BJ (cell line): Measurements from ENCODE around the gene MAP3K4. TPM values are rescaled to one million over a fixed set of nuclear protein-coding genes. Genes with fewer than 3 reads are reported as not detected.

Source experiments
- CTCF ChIA-PET: fragments of 350-600 bp; formaldehyde crosslinking; extraction: SDS; loops from one replicate; lab custom pipeline; 2021; ENCODE audit warnings: antibody characterized with exemption, inconsistent platforms; lab: Yijun Ruan, JAX
- POLR2A ChIA-PET: fragments of 300-600 bp; sonication (Branson Sonifier 250); formaldehyde crosslinking; extraction: SDS; loops from one replicate; lab custom pipeline; 2021; ENCODE audit warnings: antibody characterized with exemption; lab: Charles Lee
- DNase-seq: peaks from one replicate; pipeline ENCODE4 v3.0.0-alpha.2; 2011; ENCODE audit warnings: low read depth
- H3K27me3 ChIP-seq: 2 replicates; pipeline ENCODE4 v1.6.0; 2011; ENCODE audit warnings: low read length; ENCODE audit not compliant: control insufficient read depth, insufficient read depth
- H3K36me3 ChIP-seq: 2 replicates; pipeline ENCODE4 v1.5.1; 2011; ENCODE audit warnings: low read length; ENCODE audit not compliant: control insufficient read depth, insufficient read depth
- H3K4me3 ChIP-seq: 2 replicates; pipeline ENCODE4 v1.5.1; 2011; ENCODE audit warnings: low read depth, mild to moderate bottlenecking, control low read depth, low read length
- CTCF ChIP-seq: IDR thresholded peaks from 2 replicates; pipeline ENCODE4 v1.5.1; 2011; ENCODE audit warnings: low read depth, mild to moderate bottlenecking, control low read depth, inconsistent platforms, low read length, moderate library complexity; ENCODE audit not compliant: insufficient read depth
- polyA plus RNA-seq: library from polyadenylated mRNA; depleted of rRNA; stranded (reverse); fragments of >200 nt; gene quantifications from 2 replicates; pipeline ENCODE4 v1.2.3, GENCODE V29; 2011

MAP3K4 gene
- polyA plus RNA-seq, 1 experiment = 5.3 TPM

- POLR2A ChIA-PET = no interaction called here
These were observed 31.7 kb downstream of the MAP3K4 start for GRCh38 chr6:161023316-161023715.

GRCh38 chr6:161024364-161024920, 32.9 kb downstream of the MAP3K4 start:
- no peak for TF ChIP-seq CTCF
- Histone ChIP-seq H3K4me3 (no peak overlapping the region), H3K27me3 (no peaks in the 10 kb centered on the region; the same call in 1 of the 2 replicates), H3K36me3 (no peaks in the 10 kb centered on the region)
- ChIA-PET POLR2A (no interaction called here), CTCF (no interaction called here)
- no peak for DNase-seq

More at GRCh38 chr6:161023316-161023715, 31.7 kb downstream of the MAP3K4 start:
- no peak overlapping the region for H3K4me3 ChIP-seq
- TF ChIP-seq CTCF = no peak
- no peaks in the 10 kb centered on the region for H3K36me3 ChIP-seq
- no peaks in the 10 kb centered on the region; the same call in 1 of the 2 replicates for H3K27me3 ChIP-seq
- no peak for DNase-seq
- CTCF ChIA-PET = no interaction called here

GRCh38 chr6:161027385-161027784, 35.8 kb downstream of the MAP3K4 start:
- DNase-seq = no peak
- ChIA-PET CTCF (interaction anchor here (0.5 kb wide), 1 partner anchor 11 kb away, joined by 4 read pairs; no protein-coding TSS in a partner anchor), POLR2A (no interaction called here)
- H3K36me3 ChIP-seq = no peaks in the 10 kb centered on the region
- no peak for TF ChIP-seq CTCF
- no peak overlapping the region for H3K4me3 ChIP-seq
- no peaks in the 10 kb centered on the region; the same call in 1 of the 2 replicates for H3K27me3 ChIP-seq

GRCh38 chr6:161029195-161029809, 37.7 kb downstream of the MAP3K4 start:
- DNase-seq = peak; percentile 94
- no peaks in the 10 kb centered on the region for H3K36me3 ChIP-seq
- no peaks in the 10 kb centered on the region; the same call in 1 of the 2 replicates for H3K27me3 ChIP-seq
- H3K4me3 ChIP-seq = no peak overlapping the region
- ChIA-PET POLR2A (interaction anchor here (0.7 kb wide), 2 partner anchors 32 to 98 kb away, joined by 4 to 5 read pairs; no protein-coding TSS in a partner anchor), CTCF (interaction anchor here (1.0 to 1.8 kb wide), 4 partner anchors 9 to 341 kb away, joined by 3 to 5 read pairs (median 4); no protein-coding TSS in a partner anchor)
- no peak for TF ChIP-seq CTCF

GRCh38 chr6:161031721-161032495, 40.3 kb downstream of the MAP3K4 start:
- Histone ChIP-seq H3K4me3 (no peak overlapping the region), H3K27me3 (no peaks in the 10 kb centered on the region), H3K36me3 (no peaks in the 10 kb centered on the region)
- CTCF ChIA-PET = interaction anchor here (0.6 to 0.9 kb wide), 2 partner anchors 39 to 55 kb away, joined by 3 read pairs; no protein-coding TSS in a partner anchor
- DNase-seq = peak; percentile 9
- no peak for TF ChIP-seq CTCF
- POLR2A ChIA-PET = interaction anchor here (0.7 kb wide), 1 partner anchor 600 kb away, joined by 4 read pairs; no protein-coding TSS in a partner anchor
